Activated CD4-positive, alpha-beta T cell treated with anti-CD3 and anti-CD28 coated beads for 4 hours (primary cell): ENCODE results near the gene NCOR1.

Experiments
- DNase-seq, 2 donors: peaks; one replicate each; pipeline ENCODE4 v3.0.0-alpha.2; 2020

The NCOR1 gene

DNA sequence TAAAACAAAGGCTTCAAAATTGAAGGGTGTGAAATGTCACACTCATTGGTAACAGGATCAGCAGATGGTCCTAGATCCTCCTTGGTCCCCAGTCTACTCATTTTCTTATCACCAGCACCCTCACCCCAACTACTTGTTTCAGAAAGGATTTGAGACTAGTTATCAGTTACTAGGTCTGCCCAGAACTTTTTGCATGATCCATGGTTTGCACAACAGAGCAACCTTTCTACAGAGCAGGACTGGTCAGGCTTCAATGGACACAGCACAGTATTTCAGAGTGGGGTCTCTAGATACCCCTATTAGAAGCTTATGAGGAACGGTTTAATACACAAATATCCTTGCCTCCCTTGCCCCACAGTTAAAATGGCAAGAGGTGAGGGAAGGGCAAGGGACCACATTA lies 190.1 kb downstream of the NCOR1 start:
- DNase-seq: no peak

DNA sequence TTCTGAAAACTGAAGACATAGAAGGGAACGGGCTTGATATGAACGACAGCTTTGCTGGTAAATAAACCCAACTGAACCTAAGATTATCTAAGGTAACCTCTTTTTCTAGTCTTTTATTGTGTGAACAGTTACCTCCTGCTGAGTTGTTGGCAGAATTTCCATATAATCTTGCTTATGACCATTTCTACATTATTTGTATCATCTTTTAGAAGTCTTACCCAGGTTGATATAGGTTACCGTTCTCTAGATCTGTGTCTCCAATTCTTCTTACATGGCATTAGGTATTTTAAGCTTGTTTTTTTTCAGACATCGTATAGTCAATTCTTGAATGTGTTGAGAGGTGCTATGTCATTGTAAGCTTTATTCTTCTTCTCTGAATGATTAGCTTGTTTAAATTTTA lies 191.5 kb downstream of the NCOR1 start:
- no peak for DNase-seq

DNA sequence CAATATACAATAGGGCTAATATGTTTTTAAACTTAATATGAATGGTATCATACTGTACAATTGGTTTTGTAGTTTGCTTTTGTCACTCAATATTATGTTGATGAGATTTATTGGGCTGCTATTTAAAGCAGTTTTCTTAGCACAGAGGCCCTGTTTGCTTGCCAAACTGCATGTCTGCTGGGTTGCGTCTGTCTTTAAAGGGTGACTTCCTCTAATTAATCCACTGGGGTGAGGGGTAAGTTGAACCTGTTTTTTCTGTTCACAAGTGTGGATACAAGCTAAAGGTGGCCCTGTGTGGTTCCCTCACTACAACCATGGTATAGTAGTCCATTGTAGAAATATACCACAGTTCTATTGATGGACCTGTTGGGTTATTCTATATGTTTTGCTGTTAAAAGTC lies 196.0 kb downstream of the NCOR1 start:
- no peak for DNase-seq

DNA sequence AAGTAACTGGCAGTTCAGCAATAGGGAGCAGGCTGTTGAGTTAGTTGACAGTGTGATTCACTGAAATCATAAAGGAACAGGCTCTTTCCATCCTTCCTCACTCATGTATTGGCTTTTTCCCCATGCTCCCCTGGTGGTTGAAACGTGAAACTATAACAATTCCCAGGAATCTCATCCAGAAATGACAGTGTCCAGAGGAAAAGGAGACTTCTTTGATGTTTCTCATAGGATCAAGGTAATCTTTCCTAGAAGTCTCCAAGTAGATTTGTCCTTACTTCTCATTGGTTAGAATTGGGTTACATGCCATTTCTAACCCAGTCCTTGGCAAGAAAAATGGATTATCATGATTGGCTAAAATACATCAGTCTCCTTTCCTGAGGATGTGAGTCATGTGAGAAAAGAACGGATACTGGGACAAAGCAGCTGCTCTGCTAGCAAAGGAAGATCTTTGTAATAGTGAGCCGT lies 201.4 kb downstream of the NCOR1 start:
- DNase-seq: no peak

DNA sequence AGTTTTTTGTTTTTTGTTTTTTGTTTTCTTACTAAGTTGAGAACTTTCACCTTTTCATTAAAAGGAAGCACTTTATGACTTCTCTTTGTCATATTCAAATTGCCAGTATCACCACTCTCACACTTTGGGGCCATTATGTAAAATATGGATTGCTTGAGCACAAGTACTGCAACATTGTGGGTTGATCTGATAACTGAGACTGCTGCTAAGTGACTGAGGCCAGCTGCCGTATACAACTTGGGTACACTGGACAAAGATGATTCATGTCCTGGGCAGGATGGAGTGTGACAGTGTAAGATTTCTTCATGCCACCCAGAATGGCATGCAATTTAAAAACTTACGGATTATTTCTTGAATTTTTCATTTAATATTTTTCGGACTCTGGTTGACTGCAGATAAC lies 207.9 kb downstream of the NCOR1 start:
- DNase-seq: no peak

DNA sequence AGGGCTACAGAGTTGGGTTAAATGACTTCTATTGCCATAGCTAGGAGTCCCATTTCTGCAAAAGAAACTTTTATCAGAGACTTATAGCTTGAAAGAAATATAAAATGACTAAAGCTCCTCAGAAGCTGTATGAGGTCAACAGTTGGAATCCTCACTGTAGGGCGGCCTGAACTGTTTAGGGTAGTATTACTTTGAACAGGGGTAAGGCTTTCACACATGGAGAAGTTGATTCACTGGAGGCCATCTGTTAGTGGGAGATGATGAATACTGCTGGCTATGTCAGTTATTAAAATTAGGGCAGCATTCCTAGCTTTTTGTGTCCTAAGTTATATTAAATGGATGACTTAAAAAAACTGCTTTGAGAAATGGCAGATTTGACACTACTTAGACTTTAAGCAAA lies 209.7 kb downstream of the NCOR1 start:
- DNase-seq: no peak

DNA sequence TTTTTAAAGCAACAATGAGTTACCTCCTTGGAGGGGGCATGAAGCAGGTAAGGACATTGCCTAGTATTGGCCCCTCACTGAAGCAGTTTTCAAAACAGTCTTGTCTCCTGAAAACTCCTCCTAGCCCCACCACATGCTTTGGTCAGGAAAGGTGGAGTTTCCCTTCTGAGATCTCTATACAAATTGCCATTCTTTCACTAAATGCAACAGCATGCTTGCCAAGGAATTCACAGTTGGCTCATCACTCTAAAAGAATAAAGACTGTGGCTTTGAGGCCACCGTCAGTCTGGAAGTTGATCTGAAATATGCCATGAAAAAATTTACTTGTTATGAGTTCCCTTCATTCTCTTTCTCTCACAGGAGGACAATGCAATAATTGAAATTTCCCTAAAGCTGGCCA lies 211.5 kb downstream of the NCOR1 start:
- DNase-seq: no peak

DNA sequence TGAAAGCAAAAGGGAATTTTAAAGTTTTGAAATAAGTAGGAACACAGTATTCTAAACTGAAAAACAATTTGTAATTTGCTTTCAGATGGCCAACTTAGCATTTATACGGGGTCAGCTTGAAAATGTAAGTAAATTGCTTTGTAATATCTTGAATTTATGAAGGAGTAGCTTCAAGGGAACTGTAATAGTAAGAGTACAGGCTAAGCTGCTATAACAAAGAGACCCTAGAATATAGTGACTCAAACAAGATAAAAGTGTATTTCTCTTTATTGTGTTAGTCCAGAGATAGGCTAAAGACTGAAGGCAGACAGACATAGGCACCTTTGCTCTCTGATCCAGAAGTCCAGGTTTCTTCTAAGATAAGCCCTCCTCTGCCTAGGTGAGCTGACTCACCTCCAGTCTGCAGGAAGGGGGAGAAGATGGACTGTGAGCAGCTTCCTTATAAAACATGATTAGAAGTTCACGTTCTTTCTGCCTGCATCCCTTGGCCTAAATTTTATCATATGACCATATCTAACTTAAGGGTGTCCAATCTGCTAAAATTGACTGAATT lies 212.6 kb downstream of the NCOR1 start:
- DNase-seq: no peak

DNA sequence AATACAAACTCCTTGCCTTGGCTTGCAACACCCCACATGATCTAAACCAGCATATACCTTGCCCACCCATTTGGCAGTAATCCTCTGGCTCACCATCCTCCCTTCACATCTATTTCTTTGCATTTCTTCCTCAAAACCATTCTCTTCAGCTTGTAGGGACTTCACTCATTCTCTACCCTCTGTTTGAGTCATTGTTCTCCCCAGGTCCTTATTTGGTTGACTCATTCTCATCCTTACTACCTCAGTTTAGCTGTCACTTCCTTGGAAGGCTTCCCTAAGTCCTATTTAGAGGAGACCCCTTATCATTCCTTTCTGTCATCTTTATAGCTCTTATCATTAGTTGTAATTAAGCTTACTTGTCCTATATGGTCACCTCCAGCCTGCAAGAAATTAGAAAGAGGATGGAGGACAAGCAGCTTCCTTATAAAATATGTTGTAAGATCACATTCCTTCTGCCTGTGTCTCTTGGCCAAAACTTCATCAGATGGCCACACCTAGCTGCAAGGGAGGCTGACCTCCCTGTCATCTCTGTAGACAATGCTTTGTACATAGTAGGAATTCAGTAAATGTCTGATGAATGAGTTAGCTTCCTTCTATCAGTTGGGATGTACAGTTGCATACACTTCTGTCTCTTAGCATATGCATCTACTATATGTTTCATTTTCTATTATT lies 214.0 kb downstream of the NCOR1 start:
- DNase-seq: no peak

DNA sequence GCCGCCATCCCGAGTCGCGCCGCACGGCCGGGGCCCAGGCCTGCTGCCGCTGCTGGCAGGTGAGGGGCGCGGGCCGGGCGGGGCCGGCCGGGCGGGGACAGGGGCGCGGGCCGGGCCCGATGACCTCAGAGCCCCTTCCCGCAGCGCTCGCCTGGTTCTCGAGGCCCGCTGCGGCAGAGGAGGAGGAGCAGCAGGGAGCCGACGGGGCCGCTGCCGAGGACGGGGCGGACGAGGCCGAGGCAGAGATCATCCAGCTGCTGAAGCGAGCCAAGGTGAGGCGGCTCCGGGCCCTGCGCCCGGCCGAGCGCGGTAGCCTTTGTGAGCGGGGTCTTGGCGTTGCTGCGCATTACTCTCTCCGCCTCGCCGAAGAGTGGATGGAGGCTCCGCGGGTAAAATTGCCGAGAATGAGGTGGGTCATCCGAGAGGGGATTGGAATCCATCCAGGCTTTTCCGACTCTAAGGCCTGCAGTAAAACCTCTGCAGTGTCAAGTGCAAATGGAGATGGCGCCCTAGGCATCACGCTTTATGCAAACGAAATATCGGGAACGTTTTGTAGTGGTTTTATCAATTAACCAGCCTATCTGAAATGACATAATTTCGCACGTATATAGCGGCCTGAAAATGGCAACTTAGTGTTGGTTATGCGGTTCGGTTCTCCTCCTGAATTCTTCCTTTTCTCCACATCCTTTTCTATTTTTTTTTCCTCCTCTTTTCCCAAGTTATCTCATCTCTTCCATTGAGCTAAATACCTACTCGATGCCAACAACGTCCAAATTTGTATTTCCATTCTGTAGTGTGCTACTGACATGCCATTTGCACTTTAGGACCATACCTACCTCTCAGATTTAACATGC lies 215.1 kb downstream of the NCOR1 start:
- no peak for DNase-seq

DNA sequence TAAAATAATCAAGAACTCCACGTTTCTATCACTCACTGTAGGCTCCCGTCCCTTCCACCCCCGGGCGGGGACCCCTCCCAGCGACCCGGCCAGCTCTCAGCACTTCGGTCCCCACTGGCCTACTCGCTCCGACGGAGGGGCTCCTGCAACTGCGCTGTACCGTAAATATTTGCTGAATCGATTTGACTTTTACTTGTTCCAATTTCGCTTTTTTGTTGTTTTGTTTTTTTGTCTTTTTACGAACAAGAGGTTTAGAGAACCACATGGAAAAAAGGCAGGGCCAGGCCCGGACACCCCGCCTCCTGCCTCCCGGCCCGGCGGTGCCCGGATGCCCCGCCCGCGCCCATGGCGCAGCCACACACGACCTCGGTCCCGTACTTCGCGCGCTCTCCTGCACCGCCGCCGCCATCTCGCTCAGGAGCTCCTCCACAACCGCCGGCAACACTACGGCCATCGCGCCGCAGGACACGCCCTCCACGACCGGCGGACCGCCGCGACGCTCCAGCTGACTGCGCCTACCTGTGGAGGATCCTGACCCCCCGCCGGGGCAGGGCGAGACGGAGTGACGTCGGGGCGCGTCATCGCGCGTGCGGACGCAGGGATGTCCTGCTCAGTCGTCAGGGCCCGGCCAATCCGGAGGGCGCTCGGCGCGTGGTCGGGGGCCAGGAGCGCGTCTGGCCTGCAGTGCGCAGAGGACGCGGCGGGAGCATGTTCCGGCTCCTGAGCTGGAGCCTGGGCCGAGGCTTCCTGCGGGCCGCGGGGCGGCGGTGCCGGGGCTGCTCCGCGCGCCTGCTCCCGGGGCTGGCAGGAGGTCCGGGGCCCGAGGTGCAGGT lies 216.0 kb downstream of the NCOR1 start, which contains the start of the genes TTC19 and ZSWIM7:
Gene TTC19, plus strand, starts transcription at position 684 of the 833 bp plus-strand sequence. Its CDS starts 25 bp downstream, at position 709.
Gene ZSWIM7, minus strand, starts transcription at position 564 of the 833 bp plus-strand sequence. Its CDS starts 110 bp downstream, at position 454.
- peak; percentile 87 to 88 for DNase-seq

DNA sequence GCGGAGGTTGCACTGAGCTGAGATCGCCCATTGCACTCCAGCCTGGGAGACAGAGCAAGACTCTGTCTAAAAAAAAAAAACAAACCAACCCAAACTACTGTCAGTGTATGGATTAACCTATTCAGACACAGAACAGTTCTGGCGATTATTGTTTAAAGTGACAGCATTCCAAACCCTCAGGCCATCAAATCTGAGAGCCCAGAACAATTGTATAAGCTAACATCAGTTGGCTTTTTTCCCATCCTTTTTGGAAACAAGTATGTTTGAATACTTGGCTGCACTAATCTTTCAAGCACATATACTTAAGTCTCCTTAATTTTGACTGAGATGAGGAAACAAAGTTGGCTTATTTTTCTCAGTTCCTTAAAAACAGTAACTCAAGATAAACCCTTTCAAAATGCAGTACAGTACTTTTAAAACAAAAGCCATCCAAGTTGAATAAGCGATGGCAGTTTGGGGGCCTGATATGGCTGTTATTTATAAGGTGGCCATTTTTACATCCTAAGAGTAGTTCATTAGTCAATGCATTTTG lies 217.2 kb downstream of the NCOR1 start:
- DNase-seq: no peak

DNA sequence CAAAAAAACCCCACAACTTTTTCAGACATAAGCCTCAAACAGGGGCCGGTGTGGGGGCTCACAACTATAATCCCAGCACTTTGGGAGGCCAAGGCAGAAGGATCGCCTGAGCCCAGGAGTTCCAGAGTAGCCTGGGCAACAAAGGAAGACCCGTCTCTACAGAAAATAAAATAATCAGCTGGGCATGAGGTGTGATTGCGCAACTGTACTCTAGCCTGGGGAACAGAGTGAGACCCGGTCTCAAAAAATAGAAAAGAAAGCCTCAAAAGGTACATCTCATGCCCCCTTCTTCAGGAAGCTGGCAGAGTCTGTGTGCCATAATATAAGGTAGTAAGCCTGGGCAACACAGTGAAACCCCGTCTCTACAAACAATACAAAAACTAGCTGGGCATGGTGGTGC lies 219.0 kb downstream of the NCOR1 start:
- DNase-seq: no peak

DNA sequence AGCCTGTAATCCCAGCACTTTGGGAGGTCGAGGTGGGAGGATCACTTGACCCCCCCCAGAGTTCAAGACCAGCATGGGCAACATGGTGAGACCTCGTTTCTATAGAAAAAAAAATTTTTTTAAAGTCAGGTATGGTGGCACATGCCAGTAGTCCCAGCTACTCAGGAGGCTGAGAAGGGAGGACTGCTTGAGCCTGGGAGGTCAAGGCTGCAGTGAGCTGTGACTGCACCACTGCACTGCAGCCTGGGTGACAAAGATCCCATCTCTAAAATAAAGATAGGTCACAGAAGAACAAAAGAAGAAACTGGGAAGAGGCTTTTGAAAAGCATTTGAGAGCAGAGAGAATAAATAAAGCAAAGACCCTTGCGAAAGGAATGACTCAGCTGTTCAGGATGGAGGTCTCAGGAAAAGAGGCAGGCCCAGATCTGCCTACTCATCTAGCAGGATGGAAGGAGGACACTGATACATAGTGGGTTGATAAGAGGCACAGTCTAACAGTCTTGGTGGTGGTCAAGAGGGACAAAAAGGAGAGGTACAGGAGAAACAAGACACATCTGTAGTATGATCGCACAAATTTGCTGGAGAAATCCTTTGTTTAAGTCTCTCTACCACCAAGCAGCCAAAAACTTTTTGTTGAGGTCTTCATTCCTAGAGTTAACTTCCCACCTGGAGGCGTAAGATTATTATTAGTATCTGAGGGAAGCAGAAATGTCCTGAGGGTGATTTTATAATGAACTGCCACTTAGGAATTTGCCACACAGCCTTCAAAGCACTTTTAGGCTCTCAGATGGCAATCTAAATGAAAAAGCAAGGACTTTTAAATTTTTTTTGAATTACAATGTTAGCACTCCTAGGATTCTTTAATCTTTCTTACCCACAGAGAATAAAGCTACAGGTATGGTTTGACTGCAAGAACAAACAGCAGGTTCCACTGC lies 233.4 kb downstream of the NCOR1 start:
- no peak for DNase-seq

DNA sequence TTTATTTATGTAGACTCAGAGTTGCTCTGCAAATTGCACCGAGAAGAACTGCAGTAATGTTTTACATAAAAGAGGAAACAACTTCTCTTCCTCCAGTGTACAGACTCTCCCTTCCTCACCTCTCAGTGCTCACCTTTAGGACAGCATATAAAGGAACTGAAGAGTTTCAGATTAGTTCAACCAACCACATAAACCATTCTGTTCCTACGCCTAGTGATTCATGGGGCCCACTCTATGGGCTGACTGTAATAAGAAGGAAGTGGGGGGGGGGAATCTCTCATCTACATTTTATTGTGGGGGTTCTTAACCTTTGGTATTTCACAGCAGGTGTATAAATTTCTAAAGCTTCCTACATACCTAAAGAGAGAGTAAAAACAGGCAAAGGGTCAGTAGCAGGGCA lies 234.1 kb downstream of the NCOR1 start:
- peak in 1 of 2 donors; percentile 18 for DNase-seq
